GM19467 (cell line): Measurements from ENCODE around the gene IQGAP1.
"Not testable (repeated sequence)": the region's sequence is repeated elsewhere in the genome, so short reads cannot be mapped to it uniquely, and the experiment has no call there.

Source experiments
- ATAC-seq: cut with Tn5 transposase; IDR thresholded peaks from one replicate; pipeline ENCODE4 v1.9.1; 2021; ENCODE audit warnings: mild to moderate bottlenecking, moderate library complexity; ENCODE audit not compliant: unreplicated experiment

IQGAP1 gene

GRCh38 chr15:90478846-90479481 is 90.9 kb downstream of the IQGAP1 start:
- ATAC-seq = no peak

- no peak for ATAC-seq
These were observed 91.6 kb downstream of the IQGAP1 start for GRCh38 chr15:90479656-90480055.

GRCh38 chr15:90481023-90481422 is 93.0 kb downstream of the IQGAP1 start:
- ATAC-seq = no peak

- no peak for ATAC-seq
These were observed 94.3 kb downstream of the IQGAP1 start for GRCh38 chr15:90482124-90483011.

- ATAC-seq = no peak
These were observed 94.9 kb downstream of the IQGAP1 start for GRCh38 chr15:90483012-90483307.

- ATAC-seq = no peak
These were observed 95.6 kb downstream of the IQGAP1 start for GRCh38 chr15:90483637-90484036.

- no peak for ATAC-seq
These were observed 99.1 kb downstream of the IQGAP1 start for GRCh38 chr15:90487186-90487585.

- ATAC-seq = no peak
These were observed 101.5 kb downstream of the IQGAP1 start for GRCh38 chr15:90489514-90489913.

- no peak for ATAC-seq
These were observed 101.9 kb downstream of the IQGAP1 start for GRCh38 chr15:90489944-90490343.

GRCh38 chr15:90493647-90494046 is 105.6 kb downstream of the IQGAP1 start:
- no peak for ATAC-seq

- no peak for ATAC-seq
These were observed 107.0 kb downstream of the IQGAP1 start for GRCh38 chr15:90495067-90495466.

- ATAC-seq = no peak
These were observed 108.7 kb downstream of the IQGAP1 start for GRCh38 chr15:90496791-90497190.

- no peak for ATAC-seq
These were observed 109.3 kb downstream of the IQGAP1 start for GRCh38 chr15:90497376-90497775.

GRCh38 chr15:90497912-90498311 is 109.9 kb downstream of the IQGAP1 start:
- ATAC-seq = no peak

- no peak for ATAC-seq
These were observed 112.1 kb downstream of the IQGAP1 start for GRCh38 chr15:90500171-90500570.

- ATAC-seq = no peak
These were observed 113.9 kb downstream of the IQGAP1 start for GRCh38 chr15:90501898-90502297.

GRCh38 chr15:90510781-90511180 is 122.7 kb downstream of the IQGAP1 start:
- not testable (repeated sequence) for ATAC-seq

GRCh38 chr15:90511211-90511618 is 123.2 kb downstream of the IQGAP1 start:
- ATAC-seq = not testable (repeated sequence)

GRCh38 chr15:90512276-90512675 is 124.2 kb downstream of the IQGAP1 start:
- ATAC-seq = no peak

- ATAC-seq = no peak
These were observed 124.9 kb downstream of the IQGAP1 start for GRCh38 chr15:90512981-90513380.

- no peak for ATAC-seq
These were observed 125.4 kb downstream of the IQGAP1 start for GRCh38 chr15:90513448-90513847.

GRCh38 chr15:90513893-90514292 is 125.9 kb downstream of the IQGAP1 start:
- ATAC-seq = not testable (repeated sequence)
